Pulmonary artery endothelial cell (primary cell): ENCODE measurements around the gene TMEM106C. TPM values are rescaled to one million over a fixed set of nuclear protein-coding genes. Genes with fewer than 3 reads are reported as not detected.

ENCODE experiments used
- DNase-seq: peaks from one replicate; pipeline ENCODE4 v3.0.0-alpha.2; 2011; ENCODE audit warnings: low read depth, low spot score
- total RNA-seq: library from RNA; depleted of rRNA; stranded (reverse); fragments of >200 nt; gene quantifications from 2 replicates; pipeline ENCODE4 v1.2.3, GENCODE V29; 2014

Gene TMEM106C
- total RNA-seq, 1 donor from 2014 or later, result 85.5 TPM

DNA sequence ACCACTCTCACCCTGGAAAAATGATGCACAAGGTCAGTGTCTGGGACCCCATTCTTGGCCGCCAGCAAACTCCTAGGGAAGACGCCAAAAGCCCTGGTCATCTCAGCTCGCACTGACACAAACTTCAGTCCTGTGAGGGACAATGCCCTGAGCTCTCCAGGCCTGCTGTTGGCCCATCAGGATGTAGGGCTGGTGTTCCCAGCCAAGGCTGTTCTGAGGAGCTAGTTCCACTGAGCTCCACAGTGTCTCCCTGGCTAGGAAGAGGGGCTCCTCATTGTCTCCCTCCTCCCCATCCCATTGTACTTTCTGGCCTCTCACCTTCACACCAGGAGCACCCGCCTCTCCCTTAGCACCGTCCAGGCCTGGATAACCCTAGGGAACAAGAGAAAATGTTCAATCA is 30.1 kb downstream of the TMEM106C start:
- no peak for DNase-seq

DNA sequence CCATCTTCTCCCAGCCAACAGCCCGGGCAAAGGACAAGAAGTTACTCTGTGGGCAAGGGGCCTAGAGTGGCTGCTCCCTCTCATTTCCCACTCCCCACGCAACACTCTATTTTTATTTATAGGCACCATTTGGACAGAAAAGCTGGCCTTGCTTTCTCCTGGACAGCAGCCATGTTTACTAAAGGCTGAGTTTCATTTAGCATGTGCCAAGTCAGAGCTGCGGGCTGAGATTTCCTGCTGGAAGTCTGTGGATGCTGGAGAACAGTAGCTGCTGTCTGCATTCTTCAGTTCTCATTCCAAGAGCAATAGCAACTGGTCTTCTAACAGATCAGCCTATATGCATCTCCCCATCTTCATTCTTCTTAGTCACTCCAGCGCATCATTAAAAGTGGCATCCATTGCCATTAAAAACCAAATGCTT is 32.6 kb downstream of the TMEM106C start:
- no peak for DNase-seq

DNA sequence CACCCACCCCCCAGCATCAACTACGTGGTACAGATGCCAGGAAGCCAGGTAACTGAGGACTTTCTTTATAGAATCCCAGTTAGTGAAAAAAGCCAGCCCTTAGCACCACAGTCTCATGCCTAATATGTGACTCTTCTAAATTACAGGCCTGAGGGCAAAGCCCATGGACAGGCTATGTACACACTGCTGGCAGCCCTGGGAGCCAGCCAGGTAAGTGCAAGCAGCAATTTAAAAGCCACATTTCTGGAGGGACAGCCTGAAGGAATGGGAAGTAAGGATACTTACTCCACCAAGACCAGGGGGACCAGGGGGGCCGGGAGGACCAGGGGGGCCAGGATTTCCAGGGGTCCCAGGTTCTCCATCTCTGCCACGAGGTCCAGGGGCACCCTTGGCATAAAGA is 33.9 kb downstream of the TMEM106C start:
- no peak for DNase-seq

DNA sequence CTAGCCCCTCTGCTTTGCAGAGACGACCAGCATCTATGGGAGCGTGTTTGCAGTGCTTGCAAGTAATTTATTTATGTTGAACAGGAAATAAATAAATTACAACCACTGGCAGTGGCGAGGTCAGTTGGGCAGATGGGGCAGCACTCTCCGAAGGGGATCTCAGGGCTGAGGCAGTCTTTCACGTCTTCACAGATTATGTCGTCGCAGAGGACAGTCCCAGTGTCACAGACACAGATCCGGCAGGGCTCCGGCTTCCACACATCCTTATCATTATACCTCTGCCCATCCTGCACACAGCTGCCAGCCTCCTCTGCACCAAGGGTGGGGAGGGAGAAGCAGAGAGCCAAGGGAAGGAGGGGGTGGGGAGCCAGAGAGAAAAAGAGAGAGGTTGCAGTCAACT is 36.4 kb downstream of the TMEM106C start:
- DNase-seq, result no peak

DNA sequence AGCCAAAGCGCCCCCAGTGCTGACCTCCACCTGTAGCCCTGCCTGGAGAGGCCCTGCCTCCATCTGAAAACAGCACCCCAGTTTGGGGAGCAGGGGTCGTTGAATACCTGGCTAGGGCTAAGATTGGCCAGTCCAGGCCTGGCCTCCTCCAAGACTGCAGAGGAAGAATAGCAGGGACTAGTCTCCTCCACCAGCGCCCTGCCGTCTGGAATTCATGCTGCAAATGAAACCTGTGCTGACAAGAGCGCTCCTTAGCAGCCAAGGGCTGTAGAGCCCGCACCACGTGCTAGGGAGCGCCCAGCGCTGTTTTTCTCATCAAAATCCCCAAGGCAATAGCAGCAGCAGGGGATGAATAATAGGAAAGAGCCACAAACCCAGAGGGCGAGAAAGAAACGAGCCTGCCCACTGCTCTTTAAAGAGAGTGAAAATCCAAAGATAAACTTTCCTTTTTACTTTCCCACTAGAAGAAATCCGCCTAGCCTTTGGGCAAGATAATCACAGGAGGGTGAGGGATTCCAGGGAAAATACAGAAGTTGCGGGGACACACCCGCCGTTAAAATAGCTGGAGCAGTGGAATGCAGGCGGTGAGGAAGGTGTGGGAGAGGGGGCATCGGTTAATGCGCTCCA is 37.6 kb downstream of the TMEM106C start:
- DNase-seq, result peak; percentile 10

DNA sequence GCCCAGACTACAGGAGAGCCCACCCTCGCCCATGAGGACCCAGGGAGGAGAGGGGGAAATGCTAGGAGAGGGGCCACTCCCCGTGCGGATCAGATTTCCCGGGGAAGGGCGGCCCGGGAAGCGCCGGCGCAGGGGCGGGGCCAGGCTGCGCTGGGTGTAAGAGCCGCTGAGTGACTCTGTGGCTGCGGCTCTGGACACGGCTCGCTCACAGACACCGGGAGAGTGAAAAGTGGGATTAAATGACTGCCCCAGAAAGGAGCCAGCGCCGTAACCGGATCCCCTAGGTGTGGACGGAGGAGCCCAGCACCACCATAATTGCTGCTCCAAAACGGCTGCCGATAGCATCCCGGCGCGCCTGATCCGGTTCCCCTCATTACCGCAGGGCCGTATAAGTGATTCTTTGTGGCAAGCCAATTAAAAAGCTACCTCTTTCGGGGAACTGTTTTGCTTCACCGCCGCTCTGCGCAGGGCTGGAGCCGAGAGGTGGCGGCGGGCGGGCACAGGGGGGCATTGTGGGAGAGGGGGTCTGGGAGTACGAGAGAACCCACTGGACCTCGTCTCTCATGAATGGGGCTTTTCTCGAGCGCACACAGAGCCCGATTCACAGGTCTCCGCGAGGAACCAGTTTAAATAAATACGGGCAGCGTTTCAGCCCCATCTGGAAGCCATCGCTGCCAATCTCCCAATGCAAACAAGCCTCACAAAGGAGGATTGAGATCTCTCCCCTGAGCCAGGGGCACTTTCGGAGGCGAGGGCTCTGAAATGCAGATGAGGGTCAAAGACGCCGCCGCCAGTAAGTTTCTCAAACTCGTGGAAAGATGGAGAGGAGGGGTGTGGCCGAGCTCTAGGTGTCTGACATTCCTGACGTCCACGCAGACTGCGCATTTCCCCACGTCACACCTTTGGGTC is 38.4 kb downstream of the TMEM106C start:
- DNase-seq, result no peak

DNA sequence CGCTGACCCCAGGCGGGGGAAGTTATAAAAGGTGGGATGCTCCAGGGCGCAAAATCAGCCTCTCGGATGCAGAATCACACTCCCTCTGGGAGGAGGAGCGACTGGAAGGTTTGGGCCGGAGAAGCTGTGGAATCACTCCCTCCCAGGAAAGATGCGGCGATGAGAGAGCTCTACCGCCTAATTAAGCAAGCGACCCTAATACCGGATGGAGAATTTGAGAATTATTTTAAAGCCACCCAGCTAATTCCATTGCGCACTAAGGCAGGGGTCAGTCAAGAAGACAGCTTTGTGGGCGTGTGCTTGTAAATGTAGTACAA is 39.0 kb downstream of the TMEM106C start:
- no peak for DNase-seq

DNA sequence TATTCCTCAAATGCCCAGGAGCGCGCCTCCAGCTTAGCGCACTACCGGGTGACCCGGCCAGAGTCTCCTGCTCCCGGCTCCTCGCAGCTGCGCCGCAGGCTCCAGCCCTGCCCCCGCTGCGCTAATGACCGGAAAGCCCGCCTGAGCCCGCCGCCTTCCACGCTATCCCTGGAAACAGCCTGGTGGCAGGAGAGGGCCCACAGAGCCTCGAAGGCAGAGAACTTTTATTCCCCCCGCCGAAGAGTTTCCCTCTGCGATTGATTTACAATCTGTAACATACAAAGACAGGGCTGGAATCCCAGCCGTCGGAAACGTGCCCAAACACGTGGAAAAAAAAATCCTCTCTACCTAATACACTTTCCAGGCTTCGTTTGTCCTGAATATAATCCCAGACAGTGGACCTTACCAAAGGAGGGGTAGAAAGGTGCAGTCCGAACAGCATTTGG is 39.4 kb downstream of the TMEM106C start:
- no peak for DNase-seq

DNA sequence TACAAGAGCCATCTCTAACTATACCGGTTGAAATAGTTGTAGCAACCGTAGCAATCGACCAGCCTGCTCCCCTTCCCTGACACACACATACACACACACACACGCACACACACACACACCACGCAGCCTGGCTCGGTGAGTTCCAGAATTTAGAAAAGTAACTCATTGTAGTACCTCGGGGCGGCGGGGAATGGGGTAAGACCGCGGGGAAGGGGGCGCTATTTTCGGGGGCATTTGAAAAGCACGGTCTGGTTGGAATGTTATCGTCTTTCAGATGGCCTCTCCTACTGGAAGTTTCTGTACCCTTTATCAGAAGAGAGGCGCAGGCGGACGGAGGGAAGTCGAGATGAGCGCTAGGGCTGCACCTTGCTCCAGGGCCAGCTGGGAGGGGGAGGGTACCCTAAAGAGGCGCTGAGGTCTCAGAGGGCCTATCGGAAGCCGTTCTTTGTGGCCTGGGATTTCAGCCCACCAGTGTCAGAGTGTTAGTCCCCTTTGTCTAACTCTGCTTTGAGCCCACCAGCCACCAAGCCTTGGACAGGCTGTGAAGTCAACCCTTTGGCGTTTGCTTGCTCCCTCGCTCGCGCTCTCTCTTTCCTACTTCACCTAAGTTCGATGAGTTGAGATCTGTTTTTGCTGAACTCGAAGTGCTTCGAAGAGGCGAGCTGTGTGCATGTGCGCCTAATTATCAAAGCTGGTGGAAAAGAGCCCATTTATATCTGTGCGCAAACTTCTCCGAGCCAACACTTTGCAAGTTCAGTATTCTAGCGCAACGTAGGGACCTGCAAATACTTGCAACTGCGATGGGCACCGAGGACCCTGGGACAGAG is 40.0 kb downstream of the TMEM106C start:
- DNase-seq, result no peak

DNA sequence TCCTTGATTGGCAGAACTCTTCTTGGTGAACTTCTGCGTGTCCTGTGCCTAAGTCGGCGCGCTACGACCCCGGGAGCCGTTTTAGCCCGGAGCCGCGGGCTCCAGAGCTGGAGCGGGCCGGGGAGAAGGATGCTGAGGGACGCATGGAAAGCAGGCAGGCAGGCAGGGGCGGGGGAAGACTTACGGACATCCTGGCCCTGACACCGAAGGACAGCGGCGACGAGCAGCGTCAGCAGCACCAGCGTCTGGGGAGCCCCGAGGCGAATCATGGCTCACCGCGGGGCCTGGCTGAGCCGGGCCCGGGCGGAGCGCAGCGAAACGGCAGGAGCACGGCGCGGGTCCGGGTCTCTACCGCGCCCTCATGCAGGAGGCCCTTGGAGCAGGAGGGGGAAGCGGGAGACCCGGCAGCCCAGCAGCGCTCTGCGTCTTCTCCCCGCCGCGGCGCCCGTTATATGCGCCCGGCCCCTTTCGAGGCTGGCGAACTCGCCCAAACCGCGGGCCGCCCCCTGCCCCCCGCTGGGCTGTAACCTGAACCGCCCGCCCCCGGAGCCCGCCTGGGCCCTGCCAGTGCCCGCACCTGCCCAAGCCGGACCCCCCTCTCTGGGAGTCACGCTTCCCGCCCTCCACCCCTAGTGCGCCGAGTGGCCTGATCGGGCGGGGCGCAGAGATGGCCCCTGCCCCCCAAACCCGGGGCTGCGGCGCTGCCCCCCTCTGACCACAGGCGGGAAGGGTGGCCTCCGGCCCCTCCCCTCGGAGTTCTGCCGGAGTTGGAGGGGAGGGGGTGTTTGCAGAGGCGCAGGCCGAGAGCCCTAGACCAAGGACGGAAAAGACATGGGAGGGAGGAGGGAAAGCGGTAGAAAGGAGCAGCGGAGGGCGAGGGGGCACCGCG is 40.9 kb downstream of the TMEM106C start, which contains the start of gene COL2A1:
TSS of gene COL2A1 (minus strand) at position 424 of the 889 bp plus-strand sequence. CDS start at position 269, 155 bp downstream.
- DNase-seq, result no peak

DNA sequence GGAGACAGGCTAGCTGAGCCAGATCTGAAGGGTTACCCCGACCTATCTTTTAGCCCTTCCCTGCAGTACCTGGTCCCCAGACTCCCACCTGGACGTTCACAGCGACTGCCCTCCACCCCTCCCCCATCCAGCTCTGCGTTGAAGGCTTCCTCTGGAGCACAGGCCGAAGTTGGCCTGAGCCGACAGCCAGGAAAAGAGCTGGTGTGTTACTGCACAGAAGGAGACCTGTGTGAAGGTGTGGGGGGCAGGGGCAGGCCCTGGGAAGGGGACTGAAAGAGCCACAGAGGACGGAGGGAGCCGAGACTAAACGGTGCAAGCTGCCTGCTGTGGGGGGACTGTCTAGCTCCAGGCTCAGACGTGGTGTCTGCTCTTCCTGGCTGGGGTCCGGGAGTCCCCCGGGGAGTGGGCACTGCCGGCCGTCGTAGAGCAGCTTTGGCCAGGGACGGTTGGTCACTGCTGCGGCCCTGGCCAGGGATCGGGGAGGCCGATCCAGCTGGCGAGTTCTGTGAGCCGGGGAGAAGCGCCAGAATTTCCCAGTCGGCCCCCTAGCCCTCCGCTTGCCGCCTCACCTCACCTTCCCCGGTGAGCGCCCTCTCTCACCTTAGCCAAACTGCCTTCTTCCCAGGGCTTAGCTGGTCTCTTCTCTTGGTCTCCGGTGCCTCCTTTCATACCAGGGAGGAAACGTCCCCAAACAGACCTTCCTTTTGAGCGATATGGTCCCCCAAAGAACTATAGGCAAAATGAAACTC is 41.8 kb downstream of the TMEM106C start:
- no peak for DNase-seq

DNA sequence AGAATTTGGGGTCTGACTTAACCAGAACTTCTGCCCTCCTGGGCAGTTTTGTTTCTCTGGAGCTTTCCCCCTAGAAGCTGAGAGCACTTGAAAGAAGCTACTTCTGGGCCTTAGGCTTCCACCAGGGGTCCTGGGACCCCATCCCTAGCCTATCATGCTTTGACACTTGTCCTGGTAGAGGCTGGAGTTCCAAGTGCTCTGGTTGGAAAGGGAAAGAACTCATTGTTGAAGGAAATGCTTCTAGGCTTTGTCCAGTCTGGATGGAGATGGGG is 42.3 kb downstream of the TMEM106C start:
- DNase-seq, result no peak

DNA sequence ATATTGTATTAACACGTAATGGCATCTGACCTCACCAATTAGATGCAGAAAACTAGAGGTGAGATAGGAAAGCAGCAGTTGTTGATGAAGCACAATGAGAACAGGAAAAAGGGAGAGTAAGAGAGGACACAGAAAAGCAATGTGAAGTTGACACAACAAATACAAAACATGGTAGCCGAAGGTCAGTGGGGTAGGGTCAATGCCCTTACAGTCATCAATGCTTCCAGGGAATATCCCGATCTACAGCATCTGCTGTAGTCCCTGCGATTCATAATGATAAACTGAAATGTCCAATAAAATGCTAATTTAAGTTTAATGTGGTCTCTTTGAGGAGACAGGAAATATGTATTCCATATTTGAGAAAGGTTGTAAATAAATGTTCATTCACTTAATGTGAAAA is 43.8 kb downstream of the TMEM106C start:
- DNase-seq, result no peak

DNA sequence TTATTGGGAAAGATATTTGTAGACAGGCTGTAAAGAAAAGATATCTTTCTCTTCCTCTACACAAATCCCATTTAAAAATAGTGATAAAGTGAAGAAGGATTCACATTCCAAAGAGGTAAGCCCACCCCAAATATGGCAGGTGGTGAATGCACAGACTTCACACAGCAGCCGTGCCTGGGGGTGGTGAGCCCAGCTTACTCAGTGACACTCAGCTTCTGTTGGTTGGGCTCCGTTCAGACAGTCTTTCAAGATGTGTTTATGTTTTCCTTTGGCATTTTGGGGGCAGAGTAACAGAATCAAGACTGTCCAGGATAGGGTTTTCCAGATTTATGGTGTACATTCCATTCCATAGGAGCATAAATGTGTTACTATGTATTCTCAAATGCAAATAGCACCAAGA is 45.0 kb downstream of the TMEM106C start:
- no peak for DNase-seq

DNA sequence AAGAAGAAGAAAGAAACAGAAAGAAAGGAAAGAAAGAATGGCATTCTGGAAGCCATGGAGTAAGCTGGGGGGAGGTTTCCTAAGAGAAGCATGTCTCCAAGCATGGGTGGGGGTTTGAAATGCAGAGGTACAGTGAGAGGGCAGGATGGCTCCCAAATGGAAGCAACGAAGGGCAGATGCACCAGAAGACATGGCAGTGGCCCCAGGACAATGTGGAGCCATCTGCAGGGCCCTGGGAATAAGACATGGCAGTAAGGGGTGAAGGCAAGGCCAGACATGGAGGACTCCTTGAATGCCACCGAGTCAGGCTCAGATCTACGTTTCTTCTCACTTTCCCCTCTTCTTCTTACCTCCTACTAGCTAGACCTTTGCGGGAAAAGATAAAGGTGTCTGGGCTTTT is 45.6 kb downstream of the TMEM106C start:
- DNase-seq, result no peak

DNA sequence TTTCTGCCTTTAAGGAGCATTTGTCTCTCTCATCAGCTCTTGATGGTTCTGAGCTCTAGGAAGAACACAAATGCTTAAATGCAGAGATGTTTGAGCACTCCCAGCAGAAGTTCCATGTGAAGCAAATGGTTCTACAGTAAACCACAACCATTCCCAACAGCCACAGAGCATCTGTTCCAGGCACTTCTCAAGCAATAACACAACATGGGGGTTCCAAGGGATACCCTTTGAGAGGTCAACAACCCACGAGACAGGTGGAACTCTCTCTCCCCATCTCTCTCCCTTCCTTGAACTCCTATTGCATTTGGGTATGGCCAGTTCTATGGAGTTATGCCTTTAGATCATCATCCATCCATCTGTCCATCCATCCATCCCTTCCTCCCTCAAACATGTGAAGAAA is 46.1 kb downstream of the TMEM106C start:
- no peak for DNase-seq

DNA sequence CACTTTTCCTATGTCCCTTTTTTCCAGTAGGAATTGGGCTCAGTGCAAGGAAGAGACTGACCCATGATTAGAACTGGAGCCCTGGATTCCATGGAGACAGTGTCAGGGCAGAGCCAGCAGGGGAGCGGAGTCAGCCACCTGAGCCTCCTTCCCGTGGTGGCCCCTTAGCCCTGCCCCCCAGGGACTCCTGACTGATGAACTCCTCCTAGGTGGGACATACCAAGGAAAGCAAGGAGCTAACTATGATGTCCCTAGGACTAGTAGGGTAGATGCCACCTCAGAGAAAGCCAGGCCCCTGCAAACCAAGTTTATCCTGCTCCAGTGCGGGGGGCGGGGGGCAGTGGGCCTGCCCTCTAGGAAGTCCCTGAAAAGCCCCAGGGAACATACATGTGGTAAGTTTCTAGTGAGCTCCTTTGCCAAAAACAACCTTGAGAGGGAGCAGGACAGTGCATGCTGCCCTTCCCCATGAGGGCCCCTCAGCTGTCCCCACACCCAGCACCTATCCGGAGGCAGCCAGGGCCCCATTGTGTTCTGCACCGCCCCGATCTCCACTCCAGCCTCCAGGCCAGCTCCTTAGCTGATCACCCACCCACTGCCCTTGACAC is 47.1 kb downstream of the TMEM106C start:
- DNase-seq, result no peak

DNA sequence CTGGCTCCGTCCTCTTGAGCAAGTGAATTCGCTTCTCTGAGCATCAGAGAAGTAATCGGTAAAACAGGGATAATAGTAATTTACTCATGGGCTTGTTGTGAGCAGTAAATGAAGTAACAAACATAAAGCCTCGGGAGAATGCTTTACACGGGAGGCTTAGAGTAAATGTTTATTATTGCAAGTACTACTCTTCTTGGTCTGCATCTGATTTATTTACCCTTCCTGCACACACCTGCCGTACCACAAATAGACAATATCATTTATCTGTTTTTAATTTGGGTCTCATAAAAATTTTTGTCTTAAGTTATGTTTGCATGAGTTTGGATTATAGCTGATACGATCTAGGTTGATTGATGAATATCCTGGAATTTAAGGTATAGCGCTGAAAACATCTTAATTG is 48.7 kb downstream of the TMEM106C start:
- DNase-seq, result no peak

DNA sequence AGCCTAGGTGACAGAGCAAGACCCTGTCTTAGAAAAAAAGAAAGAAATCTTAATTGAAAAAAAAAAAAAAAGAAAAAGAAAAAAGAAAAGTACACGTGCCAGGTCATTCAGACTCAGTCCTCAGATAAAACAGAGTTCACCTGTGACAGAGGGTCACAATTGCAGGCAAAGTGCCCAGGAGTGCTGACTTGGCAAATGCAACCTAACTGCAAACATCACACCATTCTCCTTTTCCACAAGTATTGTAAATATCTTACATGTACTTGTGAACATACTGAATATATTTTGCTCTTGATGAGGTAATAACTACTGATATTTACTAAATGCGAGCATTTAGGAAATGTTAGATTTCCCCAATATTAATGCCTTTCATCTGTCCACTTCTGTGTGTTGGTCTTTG is 49.9 kb downstream of the TMEM106C start:
- no peak for DNase-seq

DNA sequence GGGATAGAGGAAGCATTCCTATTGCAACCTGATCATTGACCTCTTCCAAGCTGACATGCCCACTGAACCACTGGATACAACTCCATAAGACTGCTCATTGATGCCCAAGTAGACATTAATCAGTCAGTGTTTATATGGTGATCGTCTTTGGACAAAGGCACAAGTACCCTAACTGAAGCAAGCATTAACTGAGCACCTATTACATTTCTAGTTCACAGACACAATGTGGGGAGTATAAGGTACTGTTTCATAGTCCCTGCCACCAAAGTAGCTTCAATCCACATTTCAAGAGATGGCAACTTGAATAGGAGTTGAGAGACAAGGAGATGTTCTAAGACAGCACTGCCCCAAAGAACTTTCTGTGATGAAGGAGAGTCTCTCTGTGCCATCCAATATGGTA is 51.7 kb downstream of the TMEM106C start:
- no peak for DNase-seq
